ENCODE data around the gene POLR3E. TPM values are rescaled to one million over a fixed set of nuclear protein-coding genes. Genes with fewer than 3 reads are reported as not detected.
"Not testable (repeated sequence)": the region's sequence is repeated elsewhere in the genome, so short reads cannot be mapped to it uniquely, and the experiment has no call there.

Gene POLR3E
- total RNA-seq, 2 experiments from 2014 or later: 74.5 to 107 TPM

DNA sequence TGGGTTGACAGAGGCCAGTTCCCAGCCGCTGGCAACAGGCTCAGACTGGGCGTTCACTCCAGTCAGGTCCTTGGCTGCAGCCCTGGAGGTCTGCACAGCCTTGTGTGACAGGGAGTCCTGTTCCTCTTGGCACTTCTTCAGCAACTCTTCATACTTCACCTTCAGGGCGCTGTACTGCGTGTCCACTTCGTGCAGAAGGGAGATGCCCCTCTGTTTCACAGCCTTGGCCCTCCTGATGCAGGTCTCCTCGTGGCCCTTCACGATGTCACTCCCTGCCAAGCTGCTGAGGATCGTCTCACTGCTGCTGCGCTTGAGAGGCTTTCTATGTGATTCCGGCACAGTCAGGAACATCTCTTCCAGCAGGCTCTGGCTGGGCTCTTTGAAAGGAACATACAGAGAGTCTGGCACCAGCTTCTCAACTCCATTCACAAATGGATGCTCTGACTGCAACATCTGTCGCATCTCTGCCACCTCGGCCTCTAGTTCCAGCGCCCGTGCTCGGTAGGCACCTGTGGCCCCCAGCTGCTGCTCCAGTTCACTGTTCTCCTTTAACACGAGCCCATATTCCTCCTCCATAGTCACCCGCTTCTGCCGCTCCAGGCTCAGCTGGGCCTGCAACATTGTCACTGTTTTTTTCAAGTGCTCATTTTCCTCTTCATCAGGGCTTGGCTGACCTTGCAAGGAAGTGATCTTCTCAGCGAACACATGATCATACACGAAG is 50.1 kb downstream of the POLR3E start:
- Histone ChIP-seq H3K79me2 (ENCODE audit: insufficient read depth, low read depth, low read length) (peaks cover 6% of the 10 kb centered on the region; the same call in 1 of the 2 replicates), H3K9me2 (ENCODE audit: insufficient read depth, low read length) (no peaks in the 10 kb centered on the region), H3K27ac (ENCODE audit: low read depth, low read length, poor library complexity, severe bottlenecking) (no peak overlapping the region), H2AFZ (ENCODE audit: low read length) (no peak overlapping the region), H3K36me3 (ENCODE audit: insufficient read depth, low read length) (peaks cover 95% of the 10 kb centered on the region), H3K9me3 (ENCODE audit: low read length) (no peaks in the 10 kb centered on the region), H3K4me3 (ENCODE audit: low read depth, low read length, poor library complexity, severe bottlenecking) (no peak overlapping the region), H3K4me1 (ENCODE audit: insufficient read depth, low read length, poor library complexity, severe bottlenecking) (no peaks in the 10 kb centered on the region), H3K4me2 (ENCODE audit: low read length) (no peak overlapping the region), H4K20me1 (ENCODE audit: insufficient read depth, low read length) (no peaks in the 10 kb centered on the region)
- no peak for TF ChIP-seq EZH2phosphoT487 (IDR thresholded peaks at IDR 0.05; ENCODE audit: borderline replicate concordance, low read depth, low read length)
- TF ChIP-seq, protein P1, sequence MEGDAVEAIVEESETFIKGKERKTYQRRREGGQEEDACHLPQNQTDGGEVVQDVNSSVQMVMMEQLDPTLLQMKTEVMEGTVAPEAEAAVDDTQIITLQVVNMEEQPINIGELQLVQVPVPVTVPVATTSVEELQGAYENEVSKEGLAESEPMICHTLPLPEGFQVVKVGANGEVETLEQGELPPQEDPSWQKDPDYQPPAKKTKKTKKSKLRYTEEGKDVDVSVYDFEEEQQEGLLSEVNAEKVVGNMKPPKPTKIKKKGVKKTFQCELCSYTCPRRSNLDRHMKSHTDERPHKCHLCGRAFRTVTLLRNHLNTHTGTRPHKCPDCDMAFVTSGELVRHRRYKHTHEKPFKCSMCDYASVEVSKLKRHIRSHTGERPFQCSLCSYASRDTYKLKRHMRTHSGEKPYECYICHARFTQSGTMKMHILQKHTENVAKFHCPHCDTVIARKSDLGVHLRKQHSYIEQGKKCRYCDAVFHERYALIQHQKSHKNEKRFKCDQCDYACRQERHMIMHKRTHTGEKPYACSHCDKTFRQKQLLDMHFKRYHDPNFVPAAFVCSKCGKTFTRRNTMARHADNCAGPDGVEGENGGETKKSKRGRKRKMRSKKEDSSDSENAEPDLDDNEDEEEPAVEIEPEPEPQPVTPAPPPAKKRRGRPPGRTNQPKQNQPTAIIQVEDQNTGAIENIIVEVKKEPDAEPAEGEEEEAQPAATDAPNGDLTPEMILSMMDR (conservative IDR thresholded peaks at IDR 0.05; ENCODE audit: low read length): no peak
- ChIA-PET CTCF (ENCODE audit: unreplicated experiment) (no interaction called here), POLR2A (interaction anchor here (1.4 to 1.7 kb wide), 2 partner anchors 11 to 14 kb away, joined by 3 to 5 read pairs; no protein-coding TSS in a partner anchor)
- intact Hi-C loops (cut with micrococcal nuclease; ENCODE audit: unreplicated experiment): no loop called here
- BruUV-seq (replicated peaks): no TSS peak
- no peak for DNase-seq (ENCODE audit: low spot score)

DNA sequence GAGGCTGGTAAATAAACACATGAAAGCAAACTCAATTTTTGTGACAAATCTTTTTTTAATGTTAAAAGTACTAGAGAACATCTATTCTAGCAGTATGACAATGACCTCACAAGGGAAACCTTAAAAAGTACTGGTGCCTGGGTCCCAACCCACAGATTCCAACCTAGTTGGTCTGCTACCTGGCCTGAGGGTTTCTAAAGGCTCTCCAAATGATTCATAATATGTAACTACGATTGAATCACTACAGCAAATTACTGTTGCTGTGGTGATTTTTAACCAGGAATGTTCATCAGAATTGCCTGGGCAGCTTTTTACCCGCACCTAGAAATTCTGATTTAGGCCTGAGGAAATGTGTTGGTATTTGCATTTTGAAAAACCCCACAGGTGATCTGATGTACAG is 51.1 kb downstream of the POLR3E start:
- H3K9me2 ChIP-seq (ENCODE audit: insufficient read depth, low read length): no peaks in the 10 kb centered on the region

GRCh38 chr16:22351017-22351416 is 53.8 kb downstream of the POLR3E start:
- H3K9me3 ChIP-seq (ENCODE audit: low read length); intact Hi-C loops (cut with micrococcal nuclease; ENCODE audit: unreplicated experiment); BruUV-seq (replicated peaks); H3K4me2 ChIP-seq (ENCODE audit: low read length); CTCF ChIA-PET (ENCODE audit: unreplicated experiment); H3K4me1 ChIP-seq (ENCODE audit: insufficient read depth, low read length, poor library complexity, severe bottlenecking); H3K9me2 ChIP-seq (ENCODE audit: insufficient read depth, low read length); H3K27ac ChIP-seq (ENCODE audit: low read depth, low read length, poor library complexity, severe bottlenecking); DNase-seq (ENCODE audit: low spot score); H2AFZ ChIP-seq (ENCODE audit: low read length); H4K20me1 ChIP-seq (ENCODE audit: insufficient read depth, low read length); H3K4me3 ChIP-seq (ENCODE audit: low read depth, low read length, poor library complexity, severe bottlenecking): not testable (repeated sequence)
- POLR2A ChIA-PET: interaction anchor here (0.6 kb wide), 1 partner anchor 20 kb away, joined by 3 read pairs; no protein-coding TSS in a partner anchor
- peaks cover 98% of the 10 kb centered on the region for H3K36me3 ChIP-seq (ENCODE audit: insufficient read depth, low read length)
- H3K79me2 ChIP-seq (ENCODE audit: insufficient read depth, low read depth, low read length): peaks cover 22% of the 10 kb centered on the region; the same call in 1 of the 2 replicates

More for the DNA sequence above, 51.1 kb downstream of the POLR3E start:
- CTCF ChIA-PET (ENCODE audit: unreplicated experiment): no interaction called here
- no peak overlapping the region for H2AFZ ChIP-seq (ENCODE audit: low read length)
- no peaks in the 10 kb centered on the region for H3K4me1 ChIP-seq (ENCODE audit: insufficient read depth, low read length, poor library complexity, severe bottlenecking)
- BruUV-seq (replicated peaks): no TSS peak
- DNase-seq (ENCODE audit: low spot score): no peak
- H3K27ac ChIP-seq (ENCODE audit: low read depth, low read length, poor library complexity, severe bottlenecking): no peak overlapping the region
- peaks cover 6% of the 10 kb centered on the region; the same call in 1 of the 2 replicates for H3K79me2 ChIP-seq (ENCODE audit: insufficient read depth, low read depth, low read length)
- H3K4me2 ChIP-seq (ENCODE audit: low read length): no peak overlapping the region
- POLR2A ChIA-PET: no interaction called here
- no peak overlapping the region for H3K4me3 ChIP-seq (ENCODE audit: low read depth, low read length, poor library complexity, severe bottlenecking)
- TF ChIP-seq, protein P1 (conservative IDR thresholded peaks at IDR 0.05; ENCODE audit: low read length): no peak
- no peak for TF ChIP-seq EZH2phosphoT487 (IDR thresholded peaks at IDR 0.05; ENCODE audit: borderline replicate concordance, low read depth, low read length)
- intact Hi-C loops (cut with micrococcal nuclease; ENCODE audit: unreplicated experiment): no loop called here
- H3K36me3 ChIP-seq (ENCODE audit: insufficient read depth, low read length): peaks cover 97% of the 10 kb centered on the region
- H3K9me3 ChIP-seq (ENCODE audit: low read length): no peaks in the 10 kb centered on the region
- no peaks in the 10 kb centered on the region for H4K20me1 ChIP-seq (ENCODE audit: insufficient read depth, low read length)

Data from OCI-LY7 (cell line).